Fibroblast of lung (primary cell): ENCODE measurements around the gene SSH2. TPM values are rescaled to one million over a fixed set of nuclear protein-coding genes. Genes with fewer than 3 reads are reported as not detected.

Source experiments
- DNase-seq, 2 donors: peaks; one replicate each; pipeline versions ENCODE4 v3.0.0 to v3.0.0-alpha.2; 2010; ENCODE audit warnings: low read depth in 2 of 2
- H2AFZ ChIP-seq: 2 replicates; pipeline ENCODE4 v1.5.1; 2012; ENCODE audit warnings: low read length, control low read depth, inconsistent platforms
- H3K27ac ChIP-seq: 2 replicates; pipeline ENCODE4 v1.5.1; 2011; ENCODE audit warnings: low read length, control low read depth; ENCODE audit not compliant: insufficient read depth
- H3K27me3 ChIP-seq: 2 replicates; pipeline ENCODE4 v1.5.1; 2011; ENCODE audit warnings: mild to moderate bottlenecking, low read length; ENCODE audit not compliant: control insufficient read depth, insufficient read depth
- H3K36me3 ChIP-seq: 2 replicates; pipeline ENCODE4 v1.5.1; 2011; ENCODE audit warnings: low read length; ENCODE audit not compliant: control insufficient read depth, insufficient read depth
- H3K4me1 ChIP-seq: 2 replicates; pipeline ENCODE4 v1.5.1; 2011; ENCODE audit warnings: low read length; ENCODE audit not compliant: control insufficient read depth, insufficient read depth; ENCODE audit errors: extremely low read depth
- H3K4me2 ChIP-seq: 2 replicates; pipeline ENCODE4 v1.5.1; 2011; ENCODE audit warnings: low read length, control low read depth; ENCODE audit not compliant: insufficient read depth; ENCODE audit errors: extremely low read depth
- H3K4me3 ChIP-seq, 4 experiments: fragments of 200-600 bp in 1 of 4; sonication (generic) in 1 of 4; replicated peaks in 1 of 4; 2 replicates each; pipeline ENCODE4 v1.5.1; 2011 to 2016; ENCODE audit warnings: low read length in 4 of 4, low read depth in 3 of 4, mild to moderate bottlenecking in 3 of 4, control low read depth in 2 of 4, inconsistent platforms in 1 of 4, mixed read lengths in 1 of 4; ENCODE audit not compliant: insufficient read depth in 1 of 4; ENCODE audit errors: control extremely low read depth in 1 of 4
- H3K79me2 ChIP-seq: 2 replicates; pipeline ENCODE4 v1.5.1; 2012; ENCODE audit warnings: mild to moderate bottlenecking, low read length, inconsistent platforms; ENCODE audit not compliant: control insufficient read depth, insufficient read depth
- H3K9ac ChIP-seq: 2 replicates; pipeline ENCODE4 v1.5.1; 2011; ENCODE audit warnings: mild to moderate bottlenecking, low read length, control low read depth; ENCODE audit not compliant: insufficient read depth
- H3K9me3 ChIP-seq: 2 replicates; pipeline ENCODE4 v1.5.1; 2012; ENCODE audit warnings: low read depth, low read length; ENCODE audit not compliant: control insufficient read depth, insufficient read depth
- H4K20me1 ChIP-seq: 2 replicates; pipeline ENCODE4 v1.5.1; 2011; ENCODE audit warnings: low read length; ENCODE audit not compliant: control insufficient read depth, insufficient read depth; ENCODE audit errors: extremely low read depth
- CTCF ChIP-seq, 2 donors: IDR thresholded peaks in 1 of 2; conservative IDR thresholded peaks in 1 of 2; 1 replicate in 1 of 2; 2 replicates in 1 of 2; pipeline ENCODE4 v1.5.1; 2011 to 2012; ENCODE audit warnings: low read length in 2 of 2, control low read depth in 1 of 2, inconsistent platforms in 1 of 2, low read depth in 1 of 2, mild to moderate bottlenecking in 1 of 2
- EZH2 ChIP-seq: IDR thresholded peaks from 2 replicates; pipeline ENCODE4 v1.5.1; 2012; ENCODE audit warnings: low read length, control low read depth, mild to moderate bottlenecking; ENCODE audit errors: missing control alignments
- polyA plus RNA-seq, 2 donors: library from polyadenylated mRNA; depleted of rRNA in 1 of 2; stranded (reverse) in 1 of 2; unstranded in 1 of 2; fragments of >200 nt; gene quantifications; 2 replicates each; pipeline ENCODE4 v1.2.1, GENCODE V29; 2011 to 2012; ENCODE audit warnings: missing spikeins in 1 of 2
- total RNA-seq: library from RNA; depleted of rRNA; stranded (reverse); fragments of >200 nt; gene quantifications from 2 replicates; pipeline ENCODE4 v1.2.1, GENCODE V29; 2014

Gene SSH2
- total and polyA plus RNA-seq, 2 donors (not counting 1 experiment from before 2014, with no cell fraction given), result 21.0 to 30.2 TPM

- H3K27ac ChIP-seq, result peak overlapping the region; percentile 55
- no peaks in the 10 kb centered on the region for H3K9me3 ChIP-seq
- H3K4me2 ChIP-seq, result peak overlapping the region; percentile 68
- peak; percentile 72 to 78 for DNase-seq
- H2AFZ ChIP-seq, result peak overlapping the region; percentile 9
- peaks cover 19% of the 10 kb centered on the region for H3K79me2 ChIP-seq
- no peaks in the 10 kb centered on the region for H3K36me3 ChIP-seq
- no peaks in the 10 kb centered on the region for H4K20me1 ChIP-seq
- peaks cover 20% of the 10 kb centered on the region for H3K4me1 ChIP-seq
- no peak overlapping the region for H3K9ac ChIP-seq
- TF ChIP-seq EZH2 (no peak), CTCF (conservative IDR thresholded peaks at IDR 0.05 in 1 of 2, IDR thresholded peaks at IDR 0.05 in 1 of 2; ENCODE audit: low read depth in 1 of 2, low read length in 2 of 2) (peak; percentile 86 to 89)
- no peaks in the 10 kb centered on the region for H3K27me3 ChIP-seq
- peak overlapping the region in 2 of 4 experiments; percentile 39 to 63 for H3K4me3 ChIP-seq
Measured at GRCh38 chr17:29591737-29592608, 338.1 kb downstream of the SSH2 start.

GRCh38 chr17:29591146-29591736, 338.8 kb downstream of the SSH2 start:
- H3K27me3 ChIP-seq, result no peaks in the 10 kb centered on the region
- peaks cover 20% of the 10 kb centered on the region for H3K4me1 ChIP-seq

More at GRCh38 chr17:29591146-29591736, 338.8 kb downstream of the SSH2 start:
- no peaks in the 10 kb centered on the region for H3K9me3 ChIP-seq
- H3K36me3 ChIP-seq, result no peaks in the 10 kb centered on the region
- H2AFZ ChIP-seq, result peak overlapping the region; percentile 10
- no peaks in the 10 kb centered on the region for H4K20me1 ChIP-seq
- TF ChIP-seq EZH2, result no peak
- no peak for TF ChIP-seq CTCF (conservative IDR thresholded peaks at IDR 0.05 in 1 of 2, IDR thresholded peaks at IDR 0.05 in 1 of 2; ENCODE audit: low read depth in 1 of 2, low read length in 2 of 2)
- H3K9ac ChIP-seq, result no peak overlapping the region
- peak overlapping the region in 2 of 4 experiments; percentile 39 to 63 for H3K4me3 ChIP-seq
- H3K27ac ChIP-seq, result peak overlapping the region; percentile 55
- H3K4me2 ChIP-seq, result peak overlapping the region; percentile 68
- peaks cover 27% of the 10 kb centered on the region for H3K79me2 ChIP-seq
- peak; percentile 63 to 84 for DNase-seq
